Ovary (tissue), 9 donors: ENCODE measurements around the gene MIXL1. TPM values are rescaled to one million over a fixed set of nuclear protein-coding genes. Genes with fewer than 3 reads are reported as not detected.
"Not testable (repeated sequence)": the region's sequence is repeated elsewhere in the genome, so short reads cannot be mapped to it uniquely, and the experiment has no call there.

ENCODE experiments used
- DNase-seq, 5 donors: peaks; one replicate each; pipeline ENCODE4 v3.0.0-alpha.2; 2019 to 2020
- H3K27ac ChIP-seq, 2 donors: fragments of 200-600 bp; one replicate each; pipeline versions ENCODE4 v1.5.1 to v1.8.0; 2019 to 2022
- H3K27me3 ChIP-seq: fragments of 200-600 bp; one replicate; pipeline ENCODE4 v1.8.0; 2022
- H3K36me3 ChIP-seq: fragments of 200-600 bp; sonication (generic); one replicate; pipeline ENCODE4 v1.5.1; 2019
- H3K4me1 ChIP-seq: one replicate; pipeline ENCODE4 v1.8.1; 2013; ENCODE audit warnings: mild to moderate bottlenecking, moderate library complexity; ENCODE audit not compliant: insufficient read depth
- H3K4me3 ChIP-seq: fragments of 200-600 bp; sonication (generic); one replicate; pipeline ENCODE4 v1.5.1; 2017
- H3K9me3 ChIP-seq, 2 donors: fragments of 200-600 bp in 1 of 2; sonication (generic) in 1 of 2; one replicate each; pipeline versions ENCODE4 v1.5.1 to v1.8.1; 2013 to 2019; ENCODE audit warnings: mild to moderate bottlenecking in 1 of 2, moderate library complexity in 1 of 2
- CTCF ChIP-seq, 3 donors: fragments of 450-650 bp in 2 of 3; fragments of 200-600 bp in 1 of 3; IDR thresholded peaks; one replicate each; pipeline versions ENCODE4 v1.5.1 to v1.8.0; 2016 to 2022; ENCODE audit warnings: antibody characterized with exemption in 3 of 3, mild to moderate bottlenecking in 1 of 3
- EP300 ChIP-seq: sonication (generic); formaldehyde crosslinking; IDR thresholded peaks from one replicate; pipeline ENCODE4 v1.6.1; 2017; ENCODE audit warnings: antibody characterized with exemption
- POLR2A ChIP-seq: fragments of 450-650 bp; IDR thresholded peaks from one replicate; pipeline ENCODE4 v1.6.1; 2017; ENCODE audit warnings: antibody characterized with exemption, mild to moderate bottlenecking, moderate library complexity
- WGBS, 3 donors: extraction: QIAGEN DNeasy Blood & Tissue Kit in 1 of 3; methylation state at CpG; one replicate each; pipeline versions ENCODE4 v1.1.5 to v1.1.7; 2013 to 2017; 5-methylcytosine and 5-hydroxymethylcytosine counted together
- intact Hi-C, 4 donors: fragments of 100-400 bp; cut with DNase I; formaldehyde crosslinking; loops; one replicate each; pipeline versions ENCODE4 v1.11.0 to v1.15.1; 2022 to 2023
- polyA plus RNA-seq, 2 donors: library from polyadenylated mRNA; stranded (reverse); fragments of 200-250 nt in 1 of 2; fragments of 350-450 nt in 1 of 2; fragmentation: Illumina TruSeq in 1 of 2; extraction: RNeasy Lipid Tissue Mini Kit (QIAGEN cat#74804) in 1 of 2; gene quantifications; one replicate each; pipeline ENCODE4 v1.2.3, GENCODE V29; 2013 to 2014
- total RNA-seq, 7 donors: library from RNA; depleted of rRNA in 2 of 7; stranded (reverse); fragments of >200 nt in 2 of 7; fragmentation: NEBNext Ultra II Directional in 3 of 7; extraction: Animal tissue kit (Norgen Biotek cat#: 25700) in 3 of 7; gene quantifications; one replicate each; pipeline versions ENCODE4 v1.1.0 to v1.2.4, GENCODE V29; 2016 to 2023
- donor health status: DM: no; HTN: no; CAD: no; lungs with moderate emphysema.
- donor health status: DM: no; HTN: no; CAD: no.
- donor health status: Bipolar disorder and iron deficiency.
- donor health status: DM: yes; HTN: yes; CAD: no.
- donor health status: DM: no; HTN: no; CAD: no.
- donor health status: DM: yes; HTN: yes; CAD: no.

MIXL1 gene
- total and polyA plus RNA-seq, 9 donors: 0.15 to 0.78 (median 0.34) TPM; not detected in 2

- intact Hi-C loops: loop anchor here (5.0 to 10.0 kb wide), 4 partner anchors 73 to 135 kb away; partner anchors contain the start of gene H3-3A (in 1 of the 4)
- Histone ChIP-seq H3K9me3 (no peaks in the 10 kb centered on the region), H3K27me3 (no peaks in the 10 kb centered on the region), H3K4me3 (no peak overlapping the region), H3K36me3 (no peaks in the 10 kb centered on the region), H3K4me1 (no peaks in the 10 kb centered on the region), H3K27ac (no peak overlapping the region)
- WGBS, 3 donors: 68 to 73% (median 71%) methylated on average over 2 of the region's 2 CpGs
- no peak for TF ChIP-seq CTCF (IDR thresholded peaks at IDR 0.05)
- TF ChIP-seq EP300: no peak
- no peak for TF ChIP-seq POLR2A
- no peak for DNase-seq
Measured at GRCh38 chr1:226199971-226200370, 23.5 kb upstream of the MIXL1 start.

DNA sequence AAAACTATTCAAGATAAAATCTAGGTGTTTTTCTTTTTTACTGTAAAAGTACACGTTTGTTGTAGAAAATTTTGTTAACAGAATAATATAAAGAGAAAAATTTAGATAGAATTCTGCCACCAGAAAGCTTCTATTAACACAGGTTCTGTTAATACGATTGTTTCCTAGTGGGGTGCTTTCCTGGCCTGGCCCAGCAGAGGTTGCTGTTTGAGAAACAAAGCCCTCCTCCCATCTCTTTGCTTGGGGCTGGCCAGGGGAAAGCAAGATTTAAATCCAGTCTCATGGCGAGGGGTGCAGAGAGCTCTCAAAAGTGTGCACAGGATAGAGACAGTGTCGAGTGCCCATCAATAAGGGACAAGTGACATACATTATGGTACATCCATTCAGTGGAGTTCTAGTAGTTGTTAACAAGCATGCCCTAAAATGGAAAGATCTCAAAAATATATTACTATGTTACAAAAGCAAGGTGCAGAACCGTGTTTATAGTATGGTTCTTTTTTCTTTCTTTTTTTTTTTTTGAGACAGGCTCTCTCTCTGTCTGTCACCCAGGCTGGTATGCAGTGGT is 22.4 kb upstream of the MIXL1 start:
- TF ChIP-seq POLR2A (no peak), CTCF (IDR thresholded peaks at IDR 0.05) (no peak), EP300 (no peak)
- WGBS, 3 donors: 44 to 51% (median 49%) methylated on average over 5 of the region's 5 CpGs
- no peak for DNase-seq
- intact Hi-C loops: loop anchor here in 1 of 4 donors (10.0 kb wide), 1 partner anchor 124 kb away; no protein-coding TSS in a partner anchor
- no peak overlapping the region for H3K27ac ChIP-seq
- H3K9me3 ChIP-seq: no peaks in the 10 kb centered on the region
- no peaks in the 10 kb centered on the region for H3K36me3 ChIP-seq
- H3K27me3 ChIP-seq: no peaks in the 10 kb centered on the region
- no peak overlapping the region for H3K4me3 ChIP-seq
- no peaks in the 10 kb centered on the region for H3K4me1 ChIP-seq

DNA sequence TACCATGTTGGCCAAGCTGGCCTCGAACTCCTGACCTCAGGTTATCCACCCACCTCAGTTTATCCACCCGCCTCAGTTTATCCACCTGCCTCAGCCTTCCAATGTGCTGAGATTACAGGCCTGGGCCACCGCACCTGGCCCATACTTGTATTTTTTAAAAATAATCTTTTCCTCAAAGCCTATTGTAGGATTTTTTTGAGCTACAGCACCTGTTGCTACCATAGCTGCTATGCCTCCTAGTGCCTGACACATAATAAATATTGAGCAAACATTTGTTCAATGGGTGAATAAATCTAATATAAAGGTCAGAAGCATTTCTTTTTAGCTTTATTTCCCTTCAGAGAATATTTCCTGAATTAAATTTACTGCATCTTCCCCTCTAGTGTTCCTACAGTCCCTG is 21.2 kb upstream of the MIXL1 start:
- Histone ChIP-seq H3K27me3 (no peaks in the 10 kb centered on the region), H3K9me3 (no peaks in the 10 kb centered on the region), H3K27ac (no peak overlapping the region), H3K4me3 (no peak overlapping the region), H3K36me3 (no peaks in the 10 kb centered on the region), H3K4me1 (no peaks in the 10 kb centered on the region)
- no peak for DNase-seq
- intact Hi-C loops: loop anchor here in 1 of 4 donors (10.0 kb wide), 1 partner anchor 123 kb away; no protein-coding TSS in a partner anchor
- TF ChIP-seq POLR2A: no peak
- TF ChIP-seq EP300: no peak
- no peak for TF ChIP-seq CTCF (IDR thresholded peaks at IDR 0.05)
- WGBS, 3 donors: 82 to 97% (median 89%) methylated on average over 3 of the region's 3 CpGs

GRCh38 chr1:226202666-226203065 is 20.8 kb upstream of the MIXL1 start:
- H3K36me3 ChIP-seq, H3K27ac ChIP-seq, H3K4me3 ChIP-seq, H3K9me3 ChIP-seq, H3K27me3 ChIP-seq, H3K4me1 ChIP-seq, DNase-seq: not testable (repeated sequence)
- 88 to 91% (median 89%) methylated on average over 6 of the region's 6 CpGs for WGBS, 3 donors
- intact Hi-C loops: loop anchor here in 1 of 4 donors (10.0 kb wide), 1 partner anchor 122 kb away; no protein-coding TSS in a partner anchor

DNA sequence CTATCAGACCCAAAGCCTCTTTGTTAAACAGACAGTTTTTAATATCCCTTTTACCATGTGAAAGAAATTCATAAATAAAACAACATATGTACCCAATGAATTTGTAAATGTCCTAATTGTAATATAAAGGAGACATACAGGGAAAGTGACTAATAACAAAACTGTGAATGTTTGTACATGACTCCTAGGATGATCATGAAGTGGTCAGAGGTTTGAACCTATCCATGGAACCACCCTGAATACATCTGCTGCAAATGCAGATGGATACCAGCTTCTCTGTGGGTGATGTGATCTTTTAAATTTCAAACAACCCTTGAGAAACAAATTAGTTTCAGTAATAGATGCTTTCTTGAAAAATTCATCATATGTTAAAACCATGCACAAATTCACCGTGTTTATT is 20.2 kb upstream of the MIXL1 start:
- Histone ChIP-seq H3K27me3 (no peaks in the 10 kb centered on the region), H3K4me3 (no peak overlapping the region), H3K27ac (no peak overlapping the region), H3K36me3 (no peaks in the 10 kb centered on the region), H3K9me3 (no peaks in the 10 kb centered on the region), H3K4me1 (no peaks in the 10 kb centered on the region)
- intact Hi-C loops: loop anchor here in 1 of 4 donors (10.0 kb wide), 1 partner anchor 122 kb away; no protein-coding TSS in a partner anchor
- TF ChIP-seq POLR2A (no peak), CTCF (IDR thresholded peaks at IDR 0.05) (no peak), EP300 (no peak)
- WGBS, 3 donors: 82 to 91% (median 83%) methylated on average over 1 of the region's 1 CpG
- DNase-seq: no peak
